CD4-positive, alpha-beta T cell (primary cell): Measurements from ENCODE around the gene ATP8A2. TPM values are rescaled to one million over a fixed set of nuclear protein-coding genes. Genes with fewer than 3 reads are reported as not detected.

Experiments
- ATAC-seq: fragments of 200-7000 bp; cut with Tn5 transposase; one replicate; pipeline ENCODE4 v1.10.0; 2022; ENCODE audit warnings: mild to moderate bottlenecking; ENCODE audit not compliant: poor library complexity
- CTCF ChIA-PET: fragments of 350-600 bp; sonication (Branson Sonifier 250); formaldehyde crosslinking; loops from one replicate; lab custom pipeline; 2021; ENCODE audit warnings: antibody characterized with exemption, inconsistent platforms; lab: Charles Lee
- POLR2A ChIA-PET: fragments of 350-600 bp; sonication (Branson Sonifier 250); formaldehyde crosslinking; loops from one replicate; lab custom pipeline; 2021; ENCODE audit warnings: antibody characterized with exemption, inconsistent platforms; lab: Charles Lee
- DNase-seq, 14 experiments: peaks; one replicate each; pipeline ENCODE4 v3.0.0-alpha.2; 2013 to 2020; ENCODE audit warnings: mixed read lengths in 2 of 14
- H3K27ac ChIP-seq, 2 donors: one replicate each; pipeline versions ENCODE4 v1.5.1 to v1.7.0; 2013; ENCODE audit warnings: low read length in 2 of 2, low read depth in 1 of 2, mild to moderate bottlenecking in 1 of 2
- H3K27me3 ChIP-seq, 2 experiments: 1 replicate in 1 of 2; 2 replicates in 1 of 2; pipeline versions ENCODE4 v1.6.1 to v1.7.0; 2013; ENCODE audit warnings: low read length in 2 of 2, control low read depth in 1 of 2, mild to moderate bottlenecking in 1 of 2, moderate library complexity in 1 of 2; ENCODE audit not compliant: insufficient read depth in 2 of 2, control insufficient read depth in 1 of 2
- H3K36me3 ChIP-seq: one replicate; pipeline ENCODE4 v1.6.1; 2013; ENCODE audit warnings: low read length, control low read depth; ENCODE audit not compliant: insufficient read depth
- H3K4me1 ChIP-seq: one replicate; pipeline ENCODE4 v1.6.1; 2013; ENCODE audit warnings: low read length, control low read depth; ENCODE audit not compliant: insufficient read depth
- H3K4me3 ChIP-seq: one replicate; pipeline ENCODE4 v1.5.1; 2013; ENCODE audit warnings: mild to moderate bottlenecking, low read length, moderate library complexity
- H3K9me3 ChIP-seq, 2 experiments: 1 replicate in 1 of 2; 2 replicates in 1 of 2; pipeline versions ENCODE4 v1.6.1 to v1.7.0; 2013; ENCODE audit warnings: low read length in 2 of 2, mild to moderate bottlenecking in 2 of 2, control low read depth in 1 of 2, moderate library complexity in 1 of 2; ENCODE audit not compliant: control insufficient read depth in 1 of 2, insufficient read depth in 1 of 2
- H3K27ac Mint-ChIP-seq: one replicate; pipeline ENCODE4 v1.8.0; 2020; ENCODE audit warnings: mixed read lengths
- H3K27me3 Mint-ChIP-seq: one replicate; pipeline ENCODE4 v1.8.0; 2021; ENCODE audit warnings: mixed read lengths
- H3K36me3 Mint-ChIP-seq: one replicate; pipeline ENCODE4 v1.8.0; 2021; ENCODE audit warnings: low read depth, mixed read lengths
- H3K4me1 Mint-ChIP-seq: one replicate; pipeline ENCODE4 v1.8.0; 2021; ENCODE audit warnings: low read depth, mixed read lengths
- H3K4me3 Mint-ChIP-seq: one replicate; pipeline ENCODE4 v1.8.0; 2020; ENCODE audit warnings: mild to moderate bottlenecking, mixed read lengths
- H3K9me3 Mint-ChIP-seq: one replicate; pipeline ENCODE4 v1.8.0; 2020; ENCODE audit warnings: mixed read lengths
- intact Hi-C, 2 experiments: fragments of 100-400 bp; cut with DNase I in 1 of 2; cut with micrococcal nuclease in 1 of 2; formaldehyde crosslinking; loops; one replicate each; pipeline versions ENCODE4 v1.15.1 to v1.9.0; 2023 to 2025; cut with DNase I, micrococcal nuclease
- total RNA-seq, 174 experiments: library from RNA in 2 of 174; stranded (reverse) in 2 of 174; gene quantifications; one replicate each; pipeline ENCODE4 v1.2.3 and lab custom pipeline; 2021 to 2026
- TF ChIP-seq, protein P1 (sequence below): fragments of 200-600 bp; IDR thresholded peaks from one replicate; pipeline ENCODE4 v1.8.0; 2022; ENCODE audit warnings: antibody characterized with exemption, mild to moderate bottlenecking

ATP8A2 gene
- total RNA-seq, 2 experiments from 2014 or later, result 0.22 to 0.36 TPM

GRCh38 chr13:25920931-25921330, 549.2 kb downstream of the ATP8A2 start:
- H3K36me3 Mint-ChIP-seq, result no peaks in the 10 kb centered on the region
- TF ChIP-seq, protein P1, sequence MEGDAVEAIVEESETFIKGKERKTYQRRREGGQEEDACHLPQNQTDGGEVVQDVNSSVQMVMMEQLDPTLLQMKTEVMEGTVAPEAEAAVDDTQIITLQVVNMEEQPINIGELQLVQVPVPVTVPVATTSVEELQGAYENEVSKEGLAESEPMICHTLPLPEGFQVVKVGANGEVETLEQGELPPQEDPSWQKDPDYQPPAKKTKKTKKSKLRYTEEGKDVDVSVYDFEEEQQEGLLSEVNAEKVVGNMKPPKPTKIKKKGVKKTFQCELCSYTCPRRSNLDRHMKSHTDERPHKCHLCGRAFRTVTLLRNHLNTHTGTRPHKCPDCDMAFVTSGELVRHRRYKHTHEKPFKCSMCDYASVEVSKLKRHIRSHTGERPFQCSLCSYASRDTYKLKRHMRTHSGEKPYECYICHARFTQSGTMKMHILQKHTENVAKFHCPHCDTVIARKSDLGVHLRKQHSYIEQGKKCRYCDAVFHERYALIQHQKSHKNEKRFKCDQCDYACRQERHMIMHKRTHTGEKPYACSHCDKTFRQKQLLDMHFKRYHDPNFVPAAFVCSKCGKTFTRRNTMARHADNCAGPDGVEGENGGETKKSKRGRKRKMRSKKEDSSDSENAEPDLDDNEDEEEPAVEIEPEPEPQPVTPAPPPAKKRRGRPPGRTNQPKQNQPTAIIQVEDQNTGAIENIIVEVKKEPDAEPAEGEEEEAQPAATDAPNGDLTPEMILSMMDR, result no peak
- Histone ChIP-seq H3K4me3 (no peak overlapping the region), H3K36me3 (no peaks in the 10 kb centered on the region), H3K27ac (no peak overlapping the region), H3K9me3 (no peaks in the 10 kb centered on the region), H3K4me1 (peaks cover 6% of the 10 kb centered on the region), H3K27me3 (no peaks in the 10 kb centered on the region)
- H3K9me3 Mint-ChIP-seq, result no peaks in the 10 kb centered on the region
- no peak overlapping the region for H3K4me3 Mint-ChIP-seq
- ChIA-PET POLR2A (no interaction called here), CTCF (no interaction called here)
- DNase-seq (no peak), ATAC-seq (no peak)
- no peak overlapping the region for H3K27ac Mint-ChIP-seq
- H3K27me3 Mint-ChIP-seq, result no peaks in the 10 kb centered on the region
- intact Hi-C loops, result no loop called here
- H3K4me1 Mint-ChIP-seq, result peaks cover 6% of the 10 kb centered on the region

DNA sequence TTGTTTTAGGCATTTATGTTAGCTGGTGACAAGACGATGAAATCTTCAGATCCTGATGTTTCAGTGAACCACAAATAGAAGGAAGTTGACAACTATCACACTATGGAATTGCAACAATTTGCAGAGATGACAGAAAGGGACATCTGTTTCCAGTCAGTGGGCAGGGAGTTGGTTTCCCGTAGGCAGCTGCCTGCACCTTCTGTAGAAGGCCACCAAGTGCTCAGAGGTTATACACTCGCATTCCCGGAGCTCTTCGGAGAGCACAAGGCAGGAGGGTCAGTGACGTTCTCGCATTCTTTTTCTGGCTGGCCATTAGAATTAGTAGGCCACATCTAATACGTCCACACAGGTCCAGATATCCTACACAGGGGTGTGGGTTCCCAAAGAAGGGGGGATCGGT, 550.6 kb downstream of the ATP8A2 start:
- Mint-ChIP-seq H3K4me1 (peaks cover 6% of the 10 kb centered on the region), H3K4me3 (no peak overlapping the region), H3K36me3 (no peaks in the 10 kb centered on the region), H3K27ac (no peak overlapping the region), H3K27me3 (no peaks in the 10 kb centered on the region), H3K9me3 (no peaks in the 10 kb centered on the region)
- Histone ChIP-seq H3K4me3 (no peak overlapping the region), H3K4me1 (peaks cover 6% of the 10 kb centered on the region), H3K27ac (no peak overlapping the region), H3K36me3 (no peaks in the 10 kb centered on the region), H3K9me3 (no peaks in the 10 kb centered on the region), H3K27me3 (no peaks in the 10 kb centered on the region)
- ChIA-PET POLR2A (no interaction called here), CTCF (no interaction called here)
- no peak for ATAC-seq
- TF ChIP-seq, protein P1, result no peak
- no peak for DNase-seq
- intact Hi-C loops, result no loop called here

- ATAC-seq, result no peak
- Mint-ChIP-seq H3K9me3 (no peaks in the 10 kb centered on the region), H3K4me1 (peaks cover 6% of the 10 kb centered on the region), H3K27ac (no peak overlapping the region), H3K27me3 (no peaks in the 10 kb centered on the region), H3K36me3 (no peaks in the 10 kb centered on the region), H3K4me3 (no peak overlapping the region)
- TF ChIP-seq, protein P1, result no peak
- no peaks in the 10 kb centered on the region for H3K9me3 ChIP-seq
- H3K27ac ChIP-seq, result no peak overlapping the region
- no peaks in the 10 kb centered on the region for H3K27me3 ChIP-seq
- no peak overlapping the region for H3K4me3 ChIP-seq
- intact Hi-C loops, result no loop called here
- ChIA-PET CTCF (no interaction called here), POLR2A (no interaction called here)
- H3K4me1 ChIP-seq, result peaks cover 6% of the 10 kb centered on the region
- DNase-seq, result no peak
- no peaks in the 10 kb centered on the region for H3K36me3 ChIP-seq
Measured at GRCh38 chr13:25923217-25924085, 551.7 kb downstream of the ATP8A2 start.
